Activated T-helper 1 cell treated with anti-CD3 and anti-CD28 coated beads, Interleukin-12 subunit alpha, Interleukin-12 subunit beta, Interleukin-2, Interleukin-4 antibody, amounts not matched to agents 30 ng/mL and 10 ng/mL and 1 ng/mL, durations not matched to agents 14 hours and 24 hours and 36 hours (primary cell): ENCODE measurements around the gene PF4V1. TPM values are rescaled to one million over a fixed set of nuclear protein-coding genes. Genes with fewer than 3 reads are reported as not detected.

Experiments used
- total RNA-seq: library from RNA; stranded (reverse); gene quantifications from 2 replicates; pipeline ENCODE4 v1.2.3, GENCODE V29; 2022

The PF4V1 gene
- total RNA-seq, 1 donor from 2014 or later, result not detected

Other genes starting within 250 kb of the PF4V1 start
- gene RASSF6, start 232.9 kb upstream of the PF4V1 start, total RNA-seq, result not detected in 2 replicates
- 10.7 and 13.4 TPM in 2 replicates for gene CXCL8, start 112.7 kb upstream of the PF4V1 start, total RNA-seq
- not detected in 2 replicates for gene CXCL6, start 16.6 kb upstream of the PF4V1 start, total RNA-seq
- not detected in 2 replicates for gene CXCL1, start 16.1 kb downstream of the PF4V1 start, total RNA-seq
- not detected in 2 replicates for gene PF4, start 128.7 kb downstream of the PF4V1 start, total RNA-seq
- not detected in 2 replicates for gene PPBP, start 134.9 kb downstream of the PF4V1 start, total RNA-seq
- gene CXCL5, start 145.4 kb downstream of the PF4V1 start, total RNA-seq, result not detected in 2 replicates
- 0.18 TPM in 1 of 2 replicates, not detected in the other for gene CXCL3, start 185.4 kb downstream of the PF4V1 start, total RNA-seq
- gene CXCL2, start 245.9 kb downstream of the PF4V1 start, total RNA-seq, result not detected in 2 replicates